NB4 (cell line): ENCODE data around the gene WDR75.

Source experiments
- CTCF ChIP-seq: IDR thresholded peaks from one replicate; pipeline ENCODE4 v1.5.1; 2012; ENCODE audit warnings: low read depth, low read length
- POLR2A ChIP-seq: IDR thresholded peaks from 2 replicates; pipeline ENCODE4 v1.6.1; 2011; ENCODE audit warnings: mild to moderate bottlenecking; ENCODE audit not compliant: insufficient read length; ENCODE audit errors: extremely low read depth

- TF ChIP-seq CTCF (no peak), POLR2A (no peak)
These were observed 47.7 kb upstream of the WDR75 start for GRCh38 chr2:189393440-189394111.
